ENCODE results near the gene ASTN1.

Gene ASTN1

GRCh38 chr1:176942346-176942745 lies 222.2 kb downstream of the ASTN1 start:
- Histone ChIP-seq H3K9me3 (ENCODE audit: insufficient read depth, low read length) (no peaks in the 10 kb centered on the region), H3K4me1 (ENCODE audit: insufficient read depth, insufficient read length) (no peaks in the 10 kb centered on the region), H3K27me3 (ENCODE audit: insufficient read depth, insufficient read length) (no peaks in the 10 kb centered on the region), H3K9ac (ENCODE audit: insufficient read length, low read depth) (no peak overlapping the region), H3K36me3 (ENCODE audit: insufficient read depth, insufficient read length, low read length) (no peaks in the 10 kb centered on the region), H3K4me3 (ENCODE audit: insufficient read length, low read depth) (no peak overlapping the region)
- TF ChIP-seq ZNF274 (IDR thresholded peaks at IDR 0.05; ENCODE audit: low read depth, low read length) (no peak), YY1 (IDR thresholded peaks at IDR 0.05; ENCODE audit: insufficient read depth, insufficient read length) (no peak), SUZ12 (IDR thresholded peaks at IDR 0.05; ENCODE audit: extremely low read depth, insufficient read depth, insufficient read length) (no peak)
- no peak for DNase-seq (ENCODE audit: low read depth, low spot score)

GRCh38 chr1:176939993-176940392 lies 224.5 kb downstream of the ASTN1 start:
- H3K4me1 ChIP-seq (ENCODE audit: insufficient read depth, insufficient read length), result no peaks in the 10 kb centered on the region
- H3K4me3 ChIP-seq (ENCODE audit: insufficient read length, low read depth), result no peak overlapping the region
- H3K27me3 ChIP-seq (ENCODE audit: insufficient read depth, insufficient read length), result no peaks in the 10 kb centered on the region
- DNase-seq (ENCODE audit: low read depth, low spot score), result no peak
- H3K36me3 ChIP-seq (ENCODE audit: insufficient read depth, insufficient read length, low read length), result no peaks in the 10 kb centered on the region
- TF ChIP-seq SUZ12 (IDR thresholded peaks at IDR 0.05; ENCODE audit: extremely low read depth, insufficient read depth, insufficient read length), result no peak
- no peak for TF ChIP-seq YY1 (IDR thresholded peaks at IDR 0.05; ENCODE audit: insufficient read depth, insufficient read length)
- no peak for TF ChIP-seq ZNF274 (IDR thresholded peaks at IDR 0.05; ENCODE audit: low read depth, low read length)
- H3K9me3 ChIP-seq (ENCODE audit: insufficient read depth, low read length), result no peaks in the 10 kb centered on the region
- no peak overlapping the region for H3K9ac ChIP-seq (ENCODE audit: insufficient read length, low read depth)

GRCh38 chr1:176938375-176938774 lies 226.1 kb downstream of the ASTN1 start:
- TF ChIP-seq YY1 (IDR thresholded peaks at IDR 0.05; ENCODE audit: insufficient read depth, insufficient read length) (no peak), ZNF274 (IDR thresholded peaks at IDR 0.05; ENCODE audit: low read depth, low read length) (no peak), SUZ12 (IDR thresholded peaks at IDR 0.05; ENCODE audit: extremely low read depth, insufficient read depth, insufficient read length) (no peak)
- Histone ChIP-seq H3K9me3 (ENCODE audit: insufficient read depth, low read length) (no peaks in the 10 kb centered on the region), H3K27me3 (ENCODE audit: insufficient read depth, insufficient read length) (no peaks in the 10 kb centered on the region), H3K4me1 (ENCODE audit: insufficient read depth, insufficient read length) (no peaks in the 10 kb centered on the region), H3K9ac (ENCODE audit: insufficient read length, low read depth) (no peak overlapping the region), H3K36me3 (ENCODE audit: insufficient read depth, insufficient read length, low read length) (no peaks in the 10 kb centered on the region), H3K4me3 (ENCODE audit: insufficient read length, low read depth) (no peak overlapping the region)
- DNase-seq (ENCODE audit: low read depth, low spot score), result no peak

- no peak overlapping the region for H3K9ac ChIP-seq (ENCODE audit: insufficient read length, low read depth)
- TF ChIP-seq ZNF274 (IDR thresholded peaks at IDR 0.05; ENCODE audit: low read depth, low read length), result no peak
- TF ChIP-seq SUZ12 (IDR thresholded peaks at IDR 0.05; ENCODE audit: extremely low read depth, insufficient read depth, insufficient read length), result no peak
- TF ChIP-seq YY1 (IDR thresholded peaks at IDR 0.05; ENCODE audit: insufficient read depth, insufficient read length), result no peak
Observed at GRCh38 chr1:176934370-176934769, 230.1 kb downstream of the ASTN1 start.

GRCh38 chr1:176932114-176933104 lies 232.1 kb downstream of the ASTN1 start:
- H3K9ac ChIP-seq (ENCODE audit: insufficient read length, low read depth), result no peak overlapping the region
- TF ChIP-seq YY1 (IDR thresholded peaks at IDR 0.05; ENCODE audit: insufficient read depth, insufficient read length) (no peak), ZNF274 (IDR thresholded peaks at IDR 0.05; ENCODE audit: low read depth, low read length) (no peak), SUZ12 (IDR thresholded peaks at IDR 0.05; ENCODE audit: extremely low read depth, insufficient read depth, insufficient read length) (no peak)
- H3K27me3 ChIP-seq (ENCODE audit: insufficient read depth, insufficient read length), result no peaks in the 10 kb centered on the region
- H3K9me3 ChIP-seq (ENCODE audit: insufficient read depth, low read length), result no peaks in the 10 kb centered on the region
- no peaks in the 10 kb centered on the region for H3K36me3 ChIP-seq (ENCODE audit: insufficient read depth, insufficient read length, low read length)
- no peak overlapping the region for H3K4me3 ChIP-seq (ENCODE audit: insufficient read length, low read depth)
- H3K4me1 ChIP-seq (ENCODE audit: insufficient read depth, insufficient read length), result no peaks in the 10 kb centered on the region
- DNase-seq (ENCODE audit: low read depth, low spot score), result no peak

More at GRCh38 chr1:176934370-176934769, 230.1 kb downstream of the ASTN1 start:
- H3K4me3 ChIP-seq (ENCODE audit: insufficient read length, low read depth), result no peak overlapping the region
- DNase-seq (ENCODE audit: low read depth, low spot score), result no peak
- no peaks in the 10 kb centered on the region for H3K36me3 ChIP-seq (ENCODE audit: insufficient read depth, insufficient read length, low read length)
- H3K4me1 ChIP-seq (ENCODE audit: insufficient read depth, insufficient read length), result no peaks in the 10 kb centered on the region
- no peaks in the 10 kb centered on the region for H3K9me3 ChIP-seq (ENCODE audit: insufficient read depth, low read length)
- H3K27me3 ChIP-seq (ENCODE audit: insufficient read depth, insufficient read length), result no peaks in the 10 kb centered on the region

- no peaks in the 10 kb centered on the region for H3K4me1 ChIP-seq (ENCODE audit: insufficient read depth, insufficient read length)
- no peak overlapping the region for H3K4me3 ChIP-seq (ENCODE audit: insufficient read length, low read depth)
- H3K9ac ChIP-seq (ENCODE audit: insufficient read length, low read depth), result no peak overlapping the region
- no peaks in the 10 kb centered on the region for H3K9me3 ChIP-seq (ENCODE audit: insufficient read depth, low read length)
- no peaks in the 10 kb centered on the region for H3K27me3 ChIP-seq (ENCODE audit: insufficient read depth, insufficient read length)
- TF ChIP-seq SUZ12 (IDR thresholded peaks at IDR 0.05; ENCODE audit: extremely low read depth, insufficient read depth, insufficient read length) (no peak), ZNF274 (IDR thresholded peaks at IDR 0.05; ENCODE audit: low read depth, low read length) (no peak), YY1 (IDR thresholded peaks at IDR 0.05; ENCODE audit: insufficient read depth, insufficient read length) (no peak)
- H3K36me3 ChIP-seq (ENCODE audit: insufficient read depth, insufficient read length, low read length), result no peaks in the 10 kb centered on the region
- no peak for DNase-seq (ENCODE audit: low read depth, low spot score)
Observed at GRCh38 chr1:176931526-176931925, 233.0 kb downstream of the ASTN1 start.

- no peaks in the 10 kb centered on the region for H3K36me3 ChIP-seq (ENCODE audit: insufficient read depth, insufficient read length, low read length)
- H3K27me3 ChIP-seq (ENCODE audit: insufficient read depth, insufficient read length), result no peaks in the 10 kb centered on the region
- no peak overlapping the region for H3K4me3 ChIP-seq (ENCODE audit: insufficient read length, low read depth)
- no peak for DNase-seq (ENCODE audit: low read depth, low spot score)
- H3K9ac ChIP-seq (ENCODE audit: insufficient read length, low read depth), result no peak overlapping the region
- H3K4me1 ChIP-seq (ENCODE audit: insufficient read depth, insufficient read length), result no peaks in the 10 kb centered on the region
- H3K9me3 ChIP-seq (ENCODE audit: insufficient read depth, low read length), result no peaks in the 10 kb centered on the region
- TF ChIP-seq SUZ12 (IDR thresholded peaks at IDR 0.05; ENCODE audit: extremely low read depth, insufficient read depth, insufficient read length), result no peak
- TF ChIP-seq YY1 (IDR thresholded peaks at IDR 0.05; ENCODE audit: insufficient read depth, insufficient read length), result no peak
- TF ChIP-seq ZNF274 (IDR thresholded peaks at IDR 0.05; ENCODE audit: low read depth, low read length), result no peak
Observed at GRCh38 chr1:176926330-176927086, 238.0 kb downstream of the ASTN1 start.

Measured in NT2/D1 (cell line).